ENCODE measurements around the gene MEF2C.
"Not testable (repeated sequence)": the region's sequence is repeated elsewhere in the genome, so short reads cannot be mapped to it uniquely, and the experiment has no call there.

Gene MEF2C

GRCh38 chr5:88883059-88883835, at the start of gene MEF2C:
Gene MEF2C, minus strand, starts transcription at chr5:88883184. Its CDS starts 59,396 bp downstream, at chr5:88823788.
- no peak for DNase-seq (ENCODE audit: low read depth in 3 of 3)

GRCh38 chr5:88932541-88932940, 49.6 kb upstream of the MEF2C start:
- no peak for DNase-seq (ENCODE audit: low read depth in 3 of 3)

GRCh38 chr5:88930335-88930734, 47.4 kb upstream of the MEF2C start:
- DNase-seq (ENCODE audit: low read depth in 3 of 3) = no peak

- no peak for DNase-seq (ENCODE audit: low read depth in 3 of 3)
These were observed 46.4 kb upstream of the MEF2C start for GRCh38 chr5:88929385-88929784.

GRCh38 chr5:88926774-88927173, 43.8 kb upstream of the MEF2C start:
- no peak for DNase-seq (ENCODE audit: low read depth in 3 of 3)

GRCh38 chr5:88925692-88926490, 42.9 kb upstream of the MEF2C start:
- no peak for DNase-seq (ENCODE audit: low read depth in 3 of 3)

GRCh38 chr5:88924330-88924657, 41.3 kb upstream of the MEF2C start:
- no peak for DNase-seq (ENCODE audit: low read depth in 3 of 3)

- DNase-seq (ENCODE audit: low read depth in 3 of 3) = no peak
These were observed 40.8 kb upstream of the MEF2C start for GRCh38 chr5:88923623-88924329.

GRCh38 chr5:88912743-88913142, 29.8 kb upstream of the MEF2C start:
- DNase-seq (ENCODE audit: low read depth in 3 of 3) = not testable (repeated sequence)

- not testable (repeated sequence) for DNase-seq (ENCODE audit: low read depth in 3 of 3)
These were observed 28.1 kb upstream of the MEF2C start for GRCh38 chr5:88911059-88911572.

GRCh38 chr5:88904478-88904877, 21.5 kb upstream of the MEF2C start:
- DNase-seq (ENCODE audit: low read depth in 3 of 3) = not testable (repeated sequence)

GRCh38 chr5:88903966-88904365, 21.0 kb upstream of the MEF2C start:
- DNase-seq (ENCODE audit: low read depth in 3 of 3) = not testable (repeated sequence)

GRCh38 chr5:88901077-88901476, 18.1 kb upstream of the MEF2C start:
- not testable (repeated sequence) for DNase-seq (ENCODE audit: low read depth in 3 of 3)

GRCh38 chr5:88899096-88899737, 16.2 kb upstream of the MEF2C start:
- no peak for DNase-seq (ENCODE audit: low read depth in 3 of 3)

- no peak for DNase-seq (ENCODE audit: low read depth in 3 of 3)
These were observed 14.8 kb upstream of the MEF2C start for GRCh38 chr5:88897748-88898147.

- no peak for DNase-seq (ENCODE audit: low read depth in 3 of 3)
These were observed 12.9 kb upstream of the MEF2C start for GRCh38 chr5:88895681-88896501.

- no peak for DNase-seq (ENCODE audit: low read depth in 3 of 3)
These were observed 9.7 kb upstream of the MEF2C start for GRCh38 chr5:88892669-88893068.

GRCh38 chr5:88890070-88890781, 7.2 kb upstream of the MEF2C start:
- DNase-seq (ENCODE audit: low read depth in 3 of 3) = no peak

GRCh38 chr5:88889189-88890069, 6.4 kb upstream of the MEF2C start:
- no peak for DNase-seq (ENCODE audit: low read depth in 3 of 3)
